ENCODE results near the gene CDC27. TPM values are rescaled to one million over a fixed set of nuclear protein-coding genes. Genes with fewer than 3 reads are reported as not detected.
"Not testable (repeated sequence)": the region's sequence is repeated elsewhere in the genome, so short reads cannot be mapped to it uniquely, and the experiment has no call there.

The CDC27 gene
- total RNA-seq, 2 experiments from 2014 or later = 52.5 to 52.8 TPM

GRCh38 chr17:47117386-47117785, 71.7 kb downstream of the CDC27 start:
- H3K36me3 Mint-ChIP-seq (ENCODE audit: low read depth) = peaks cover 29% of the 10 kb centered on the region
- no peaks in the 10 kb centered on the region for H3K9me3 Mint-ChIP-seq
- no peak for TF ChIP-seq CTCF (IDR thresholded peaks at IDR 0.05)
- H3K27me3 Mint-ChIP-seq = no peaks in the 10 kb centered on the region
- POLR2A ChIA-PET = interaction anchor here (0.7 to 0.9 kb wide), 2 partner anchors 18 to 173 kb away, joined by 3 read pairs; no protein-coding TSS in a partner anchor
- Histone ChIP-seq H3K27me3 (ENCODE audit: control insufficient read depth in 1 of 2, insufficient read depth in 2 of 2, low read length in 2 of 2) (no peaks in the 10 kb centered on the region), H3K4me3 (ENCODE audit: low read length) (no peak overlapping the region), H3K36me3 (ENCODE audit: insufficient read depth, low read length) (peaks cover 30% of the 10 kb centered on the region), H3K9me3 (ENCODE audit: control insufficient read depth in 1 of 2, insufficient read depth in 1 of 2, low read length in 2 of 2) (no peaks in the 10 kb centered on the region), H3K27ac (ENCODE audit: low read depth in 1 of 2, low read length in 2 of 2) (no peak overlapping the region), H3K4me1 (ENCODE audit: insufficient read depth, low read length) (no peaks in the 10 kb centered on the region)
- no peaks in the 10 kb centered on the region for H3K4me1 Mint-ChIP-seq (ENCODE audit: low read depth)
- intact Hi-C loops (cut with DNase I, micrococcal nuclease) = no loop called here
- CTCF ChIA-PET = no interaction called here
- H3K27ac Mint-ChIP-seq = no peak overlapping the region
- H3K4me3 Mint-ChIP-seq = no peak overlapping the region
- no peak for DNase-seq
- no peak for ATAC-seq (ENCODE audit: poor library complexity)

- Mint-ChIP-seq H3K9me3 (no peaks in the 10 kb centered on the region), H3K36me3 (ENCODE audit: low read depth) (no peaks in the 10 kb centered on the region), H3K4me3 (no peak overlapping the region), H3K4me1 (ENCODE audit: low read depth) (no peaks in the 10 kb centered on the region), H3K27me3 (no peaks in the 10 kb centered on the region), H3K27ac (no peak overlapping the region)
- DNase-seq = no peak
- no peak for TF ChIP-seq CTCF (IDR thresholded peaks at IDR 0.05)
- Histone ChIP-seq H3K4me3 (ENCODE audit: low read length) (no peak overlapping the region), H3K27ac (ENCODE audit: low read depth in 1 of 2, low read length in 2 of 2) (no peak overlapping the region), H3K9me3 (ENCODE audit: control insufficient read depth in 1 of 2, insufficient read depth in 1 of 2, low read length in 2 of 2) (no peaks in the 10 kb centered on the region), H3K4me1 (ENCODE audit: insufficient read depth, low read length) (peaks cover 2% of the 10 kb centered on the region), H3K36me3 (ENCODE audit: insufficient read depth, low read length) (no peaks in the 10 kb centered on the region), H3K27me3 (ENCODE audit: control insufficient read depth in 1 of 2, insufficient read depth in 2 of 2, low read length in 2 of 2) (peaks cover 0 to 4% of the 10 kb centered on the region in 2 experiments)
- ChIA-PET POLR2A (no interaction called here), CTCF (no interaction called here)
- no peak for ATAC-seq (ENCODE audit: poor library complexity)
- intact Hi-C loops (cut with DNase I, micrococcal nuclease) = no loop called here
Observed at GRCh38 chr17:47106130-47106529, 83.0 kb downstream of the CDC27 start.

GRCh38 chr17:47105246-47105645, 83.8 kb downstream of the CDC27 start:
- H3K9me3 Mint-ChIP-seq; H3K4me1 Mint-ChIP-seq (ENCODE audit: low read depth); H3K4me3 Mint-ChIP-seq: not testable (repeated sequence)

GRCh38 chr17:47102914-47103313, 86.2 kb downstream of the CDC27 start:
- no peaks in the 10 kb centered on the region for H3K9me3 Mint-ChIP-seq
- CTCF ChIA-PET = interaction anchor here (1.5 kb wide), 1 partner anchor 23 kb away, joined by 3 read pairs; no protein-coding TSS in a partner anchor
- intact Hi-C loops (cut with DNase I, micrococcal nuclease) = no loop called here
- no peak for ATAC-seq (ENCODE audit: poor library complexity)
- no peaks in the 10 kb centered on the region for H3K36me3 ChIP-seq (ENCODE audit: insufficient read depth, low read length)
- H3K27me3 Mint-ChIP-seq = no peaks in the 10 kb centered on the region
- no peak overlapping the region for H3K27ac Mint-ChIP-seq
- peaks cover 0 to 4% of the 10 kb centered on the region in 2 experiments for H3K27me3 ChIP-seq (ENCODE audit: control insufficient read depth in 1 of 2, insufficient read depth in 2 of 2, low read length in 2 of 2)
- peaks cover 21% of the 10 kb centered on the region for H3K4me1 Mint-ChIP-seq (ENCODE audit: low read depth)
- H3K4me1 ChIP-seq (ENCODE audit: insufficient read depth, low read length) = peaks cover 25% of the 10 kb centered on the region
- no peak for TF ChIP-seq CTCF (IDR thresholded peaks at IDR 0.05)
- peaks cover 6% of the 10 kb centered on the region for H3K36me3 Mint-ChIP-seq (ENCODE audit: low read depth)
- H3K4me3 Mint-ChIP-seq = no peak overlapping the region
- no peak overlapping the region for H3K4me3 ChIP-seq (ENCODE audit: low read length)
- no peak overlapping the region for H3K27ac ChIP-seq (ENCODE audit: low read depth in 1 of 2, low read length in 2 of 2)
- no peaks in the 10 kb centered on the region for H3K9me3 ChIP-seq (ENCODE audit: control insufficient read depth in 1 of 2, insufficient read depth in 1 of 2, low read length in 2 of 2)
- POLR2A ChIA-PET = no interaction called here
- no peak for DNase-seq

More at GRCh38 chr17:47105246-47105645, 83.8 kb downstream of the CDC27 start:
- intact Hi-C loops (cut with DNase I, micrococcal nuclease); H3K27me3 ChIP-seq (ENCODE audit: control insufficient read depth in 1 of 2, insufficient read depth in 2 of 2, low read length in 2 of 2); H3K9me3 ChIP-seq (ENCODE audit: control insufficient read depth in 1 of 2, insufficient read depth in 1 of 2, low read length in 2 of 2); CTCF ChIA-PET; H3K27ac ChIP-seq (ENCODE audit: low read depth in 1 of 2, low read length in 2 of 2); H3K36me3 Mint-ChIP-seq (ENCODE audit: low read depth); ATAC-seq (ENCODE audit: poor library complexity); H3K27me3 Mint-ChIP-seq; H3K4me1 ChIP-seq (ENCODE audit: insufficient read depth, low read length); H3K27ac Mint-ChIP-seq; H3K36me3 ChIP-seq (ENCODE audit: insufficient read depth, low read length); H3K4me3 ChIP-seq (ENCODE audit: low read length); POLR2A ChIA-PET; DNase-seq: not testable (repeated sequence)

Data from CD4-positive, alpha-beta T cell (primary cell).